ENCODE measurements around the gene DDX43. TPM values are rescaled to one million over a fixed set of nuclear protein-coding genes. Genes with fewer than 3 reads are reported as not detected.

DDX43 gene
- total RNA-seq, 3 donors from 2014 or later (not counting 1 experiment from before 2014, with no cell fraction given) = 1.2 to 2.6 TPM; not detected in 1

GRCh38 chr6:73460056-73460455 lies 65.4 kb downstream of the DDX43 start:
- no peak overlapping the region for H3K27ac ChIP-seq (ENCODE audit: low read length)
- Mint-ChIP-seq H3K4me1 (peaks cover 18% of the 10 kb centered on the region in 2 donors), H3K27ac (peak overlapping the region; percentile 11 to 98), H3K27me3 (ENCODE audit: low read depth in 2 of 2) (no peaks in the 10 kb centered on the region), H3K36me3 (no peaks in the 10 kb centered on the region), H3K9me3 (no peaks in the 10 kb centered on the region), H3K4me3 (peak overlapping the region; percentile 59)
- WGBS (ENCODE audit: insufficient coverage) = 89% methylated on average over 4 of the region's 5 CpGs
- peaks cover 3% of the 10 kb centered on the region for H3K36me3 ChIP-seq (ENCODE audit: control insufficient read depth, insufficient read depth, low read length)
- TF ChIP-seq, protein P1, sequence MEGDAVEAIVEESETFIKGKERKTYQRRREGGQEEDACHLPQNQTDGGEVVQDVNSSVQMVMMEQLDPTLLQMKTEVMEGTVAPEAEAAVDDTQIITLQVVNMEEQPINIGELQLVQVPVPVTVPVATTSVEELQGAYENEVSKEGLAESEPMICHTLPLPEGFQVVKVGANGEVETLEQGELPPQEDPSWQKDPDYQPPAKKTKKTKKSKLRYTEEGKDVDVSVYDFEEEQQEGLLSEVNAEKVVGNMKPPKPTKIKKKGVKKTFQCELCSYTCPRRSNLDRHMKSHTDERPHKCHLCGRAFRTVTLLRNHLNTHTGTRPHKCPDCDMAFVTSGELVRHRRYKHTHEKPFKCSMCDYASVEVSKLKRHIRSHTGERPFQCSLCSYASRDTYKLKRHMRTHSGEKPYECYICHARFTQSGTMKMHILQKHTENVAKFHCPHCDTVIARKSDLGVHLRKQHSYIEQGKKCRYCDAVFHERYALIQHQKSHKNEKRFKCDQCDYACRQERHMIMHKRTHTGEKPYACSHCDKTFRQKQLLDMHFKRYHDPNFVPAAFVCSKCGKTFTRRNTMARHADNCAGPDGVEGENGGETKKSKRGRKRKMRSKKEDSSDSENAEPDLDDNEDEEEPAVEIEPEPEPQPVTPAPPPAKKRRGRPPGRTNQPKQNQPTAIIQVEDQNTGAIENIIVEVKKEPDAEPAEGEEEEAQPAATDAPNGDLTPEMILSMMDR (IDR thresholded peaks at IDR 0.05) = no peak
- H3K4me1 ChIP-seq (ENCODE audit: control insufficient read depth, insufficient read depth, low read length) = peaks cover 21% of the 10 kb centered on the region
- no peaks in the 10 kb centered on the region for H3K9me3 ChIP-seq (ENCODE audit: control insufficient read depth, insufficient read depth, low read length)
- intact Hi-C loops (cut with micrococcal nuclease) = loop anchor here (5.0 kb wide), 1 partner anchor 127 kb away; no protein-coding TSS in a partner anchor
- H3K4me3 ChIP-seq (ENCODE audit: low read length) = no peak overlapping the region
- ATAC-seq = no peak
- H3K27me3 ChIP-seq (ENCODE audit: control insufficient read depth, insufficient read depth, low read length) = no peaks in the 10 kb centered on the region
- DNase-seq = no peak

DNA sequence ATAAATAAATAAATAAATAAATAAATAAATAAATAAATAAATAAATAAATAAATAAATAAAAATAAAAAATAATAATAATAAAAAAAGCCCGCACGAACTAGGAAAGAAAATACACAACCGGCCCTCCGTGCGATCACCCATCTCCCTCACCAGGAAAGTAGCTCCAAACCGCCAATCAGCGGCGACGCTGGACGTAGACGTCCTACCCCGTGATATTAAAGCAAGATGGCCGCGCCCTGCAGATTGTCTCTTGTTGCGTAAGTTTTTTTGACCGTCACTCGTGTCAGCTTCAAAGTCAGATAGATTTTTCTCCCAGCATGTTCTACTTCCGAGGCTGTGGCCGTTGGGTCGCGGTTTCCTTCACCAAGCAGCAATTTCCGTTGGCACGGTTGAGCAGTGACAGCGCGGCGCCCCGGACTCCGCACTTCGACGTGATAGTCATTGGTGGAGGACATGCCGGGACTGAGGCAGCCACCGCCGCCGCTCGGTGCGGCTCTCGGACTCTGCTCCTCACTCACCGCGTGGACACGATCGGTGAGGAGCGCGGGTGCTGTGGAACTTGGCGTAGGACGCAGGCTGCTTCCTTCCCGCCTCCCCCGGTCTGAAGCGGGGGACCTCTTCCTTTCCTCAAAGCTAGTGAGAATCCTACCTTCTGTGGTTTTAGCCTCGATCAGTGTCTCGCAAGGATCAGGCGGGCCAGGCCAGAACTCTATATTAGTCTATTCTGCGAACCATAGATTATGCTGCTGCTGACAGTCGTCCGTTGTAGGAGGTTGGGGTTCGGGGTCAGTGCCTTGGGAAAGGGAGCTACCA lies 67.1 kb downstream of the DDX43 start, which contains the start of gene MTO1:
Gene MTO1 (plus strand): TSS at position 201 of the 814 bp plus-strand sequence. CDS start 118 bp downstream, at position 319.
- 0% methylated on average over 54 of the region's 55 CpGs for WGBS (ENCODE audit: insufficient coverage)

More for the DNA sequence above, 67.1 kb downstream of the DDX43 start, which contains the start of gene MTO1:
- ATAC-seq = peak; percentile 91 to 96 (median 92)
- Mint-ChIP-seq H3K27ac (peak within 1 kb of the TSS; percentile 98 to 99), H3K36me3 (peaks cover 7% of the 10 kb centered on the region), H3K4me3 (peak within 1 kb of the TSS; percentile 98), H3K9me3 (no peaks in the 10 kb centered on the region), H3K4me1 (peaks cover 25 to 26% of the 10 kb centered on the region in 2 donors), H3K27me3 (ENCODE audit: low read depth in 2 of 2) (no peaks in the 10 kb centered on the region)
- peaks cover 21% of the 10 kb centered on the region for H3K4me1 ChIP-seq (ENCODE audit: control insufficient read depth, insufficient read depth, low read length)
- peak within 1 kb of the TSS; percentile 93 for H3K27ac ChIP-seq (ENCODE audit: low read length)
- intact Hi-C loops (cut with micrococcal nuclease) = loop anchor here (1.0 to 5.0 kb wide), 3 partner anchors 39 to 126 kb away; partner anchors contain the start of gene EEF1A1
- H3K36me3 ChIP-seq (ENCODE audit: control insufficient read depth, insufficient read depth, low read length) = peaks cover 13% of the 10 kb centered on the region
- DNase-seq = peak; percentile 79 to 94
- TF ChIP-seq, protein P1 (IDR thresholded peaks at IDR 0.05) = no peak
- H3K9me3 ChIP-seq (ENCODE audit: control insufficient read depth, insufficient read depth, low read length) = no peaks in the 10 kb centered on the region
- peak within 1 kb of the TSS; percentile 86 for H3K4me3 ChIP-seq (ENCODE audit: low read length)
- H3K27me3 ChIP-seq (ENCODE audit: control insufficient read depth, insufficient read depth, low read length) = no peaks in the 10 kb centered on the region

Other genes starting within 250 kb of the DDX43 start
- gene KHDC1L, start 169.3 kb upstream of the DDX43 start, total RNA-seq = 1 to 10 TPM in 1 of 3 donors, under 1 TPM in 1, not detected in 1; 0.45 to 2.1 TPM
- gene KHDC1, start 131.6 kb upstream of the DDX43 start, total RNA-seq = 1 to 10 TPM; 1.8 to 4.1 (median 2.9) TPM
- gene DPPA5, start 40.6 kb upstream of the DDX43 start, total RNA-seq = not detected
- gene KHDC3L, start 32.2 kb upstream of the DDX43 start, total RNA-seq = not detected
- 1 to 10 TPM in 1 of 3 donors, under 1 TPM in 1, not detected in 1; 0.35 to 1.1 TPM for gene OOEP, start 24.9 kb upstream of the DDX43 start, total RNA-seq
- 10 to 100 TPM; 15.5 to 17.8 (median 16.6) TPM for gene CGAS, start 57.5 kb downstream of the DDX43 start, total RNA-seq
- gene MTO1, start 66.9 kb downstream of the DDX43 start, total RNA-seq = 10 to 100 TPM; 37.8 to 46.1 (median 41.3) TPM
- 1,000 to 10,000 TPM; 6,475 to 7,348 (median 7,348) TPM for gene EEF1A1, start 126.2 kb downstream of the DDX43 start, total RNA-seq

Data from natural killer cell (primary cell).